ENCODE data around the gene RFC2.

- TF ChIP-seq POLR2A (IDR thresholded peaks at IDR 0.05; ENCODE audit: low read depth, low read length) (peak; percentile 85), TAF1 (IDR thresholded peaks at IDR 0.05; ENCODE audit: borderline replicate concordance, low read depth, low read length) (peak; percentile 38; the same call in 1 of the 2 replicates), POLR2AphosphoS5 (IDR thresholded peaks at IDR 0.05; ENCODE audit: low read depth, low read length) (peak; percentile 70)
Measured at GRCh38 chr7:74254129-74254857, at the start of gene RFC2.
